OCI-LY7 (cell line): ENCODE measurements around the gene HSPB6. TPM values are rescaled to one million over a fixed set of nuclear protein-coding genes. Genes with fewer than 3 reads are reported as not detected.
A peak's percentile ranks its signal among the peaks of the same experiment; 100 is the strongest.

ENCODE experiments used
- BruUV-seq: library from RNA; stranded (reverse); fragments of 400-500 nt; replicated peaks from 2 replicates; lab custom pipeline; 2021; lab: Mats Ljungman, UMichigan
- CTCF ChIA-PET: fragments of 300-600 bp; sonication (Branson Sonifier 250); formaldehyde crosslinking; loops from one replicate; lab custom pipeline; 2022; ENCODE audit warnings: antibody characterized with exemption; ENCODE audit not compliant: unreplicated experiment; lab: Charles Lee
- POLR2A ChIA-PET: fragments of 300-600 bp; sonication (Branson Sonifier 250); formaldehyde crosslinking; loops from one replicate; lab custom pipeline; 2022; ENCODE audit warnings: antibody characterized with exemption; lab: Charles Lee
- DNase-seq: peaks from one replicate; pipeline ENCODE4 v3.0.0-alpha.2; 2015; ENCODE audit warnings: low spot score
- H2AFZ ChIP-seq: fragments of 200-600 bp; sonication (generic), shearing (Covaris generic); 2 replicates; pipeline ENCODE4 v1.6.1; 2014; ENCODE audit warnings: mild to moderate bottlenecking, antibody characterized with exemption, low read length, moderate library complexity
- H3K27ac ChIP-seq: fragments of 200-600 bp; sonication (generic); 2 replicates; pipeline ENCODE4 v1.5.1; 2014; ENCODE audit warnings: mixed run types, low read depth, mild to moderate bottlenecking, moderate library complexity, low read length, inconsistent platforms; ENCODE audit not compliant: poor library complexity, severe bottlenecking
- H3K36me3 ChIP-seq: fragments of 200-600 bp; sonication (generic); 2 replicates; pipeline ENCODE4 v1.6.1; 2014; ENCODE audit warnings: mild to moderate bottlenecking, antibody characterized with exemption, low read length, moderate library complexity, mixed read lengths; ENCODE audit not compliant: insufficient read depth
- H3K4me1 ChIP-seq: fragments of 200-600 bp; sonication (generic); 2 replicates; pipeline ENCODE4 v1.5.1; 2014; ENCODE audit warnings: mild to moderate bottlenecking, low read length; ENCODE audit not compliant: insufficient read depth, poor library complexity, severe bottlenecking
- H3K4me2 ChIP-seq: fragments of 200-600 bp; sonication (generic); 2 replicates; pipeline ENCODE4 v1.6.1; 2014; ENCODE audit warnings: mild to moderate bottlenecking, low read length
- H3K4me3 ChIP-seq: fragments of 200-600 bp; sonication (generic); 2 replicates; pipeline ENCODE4 v1.5.1; 2014; ENCODE audit warnings: mild to moderate bottlenecking, low read depth, low read length; ENCODE audit not compliant: poor library complexity, severe bottlenecking
- H3K79me2 ChIP-seq: fragments of 200-600 bp; sonication (generic); 2 replicates; pipeline ENCODE4 v1.6.1; 2016; ENCODE audit warnings: low read depth, mild to moderate bottlenecking, low read length, moderate library complexity, mixed read lengths; ENCODE audit not compliant: insufficient read depth
- H3K9me2 ChIP-seq: fragments of 200-600 bp; sonication (generic); 2 replicates; pipeline ENCODE4 v1.6.1; 2016; ENCODE audit warnings: mild to moderate bottlenecking, low read length, mixed read lengths; ENCODE audit not compliant: insufficient read depth
- H3K9me3 ChIP-seq: fragments of 200-600 bp; sonication (generic); 2 replicates; pipeline ENCODE4 v1.6.1; 2014; ENCODE audit warnings: mild to moderate bottlenecking, mixed run types, low read length, mixed read lengths
- H4K20me1 ChIP-seq: fragments of 200-600 bp; sonication (generic); 2 replicates; pipeline ENCODE4 v1.6.1; 2014; ENCODE audit warnings: mild to moderate bottlenecking, antibody characterized with exemption, low read length, moderate library complexity, mixed read lengths; ENCODE audit not compliant: insufficient read depth
- CTCF ChIP-seq: fragments of 200-600 bp; sonication (generic); conservative IDR thresholded peaks from 2 replicates; pipeline ENCODE4 v1.5.1; 2014; ENCODE audit warnings: mild to moderate bottlenecking, antibody characterized with exemption, low read length, moderate library complexity, mixed read lengths
- EZH2phosphoT487 ChIP-seq: fragments of 200-600 bp; sonication (generic); IDR thresholded peaks from 2 replicates; pipeline ENCODE4 v1.6.1; 2018; ENCODE audit warnings: low read depth, borderline replicate concordance, mild to moderate bottlenecking, mixed run types, antibody characterized with exemption, low read length, moderate library complexity, mixed read lengths
- intact Hi-C: fragments of 100-400 bp; cut with micrococcal nuclease; formaldehyde crosslinking; loops from one replicate; pipeline ENCODE4 v1.10.0; 2022; ENCODE audit not compliant: unreplicated experiment
- total RNA-seq, 2 experiments: library from RNA; depleted of rRNA in 1 of 2; stranded (reverse); fragments of >200 nt in 1 of 2; shearing (Covaris generic) in 1 of 2; gene quantifications; 2 replicates each; pipeline ENCODE4 v1.2.3, GENCODE V29; 2014 to 2022

The HSPB6 gene
- total RNA-seq, 2 experiments from 2014 or later: 1.7 TPM; not detected in 1

GRCh38 chr19:35738021-35738886, 18.6 kb downstream of the HSPB6 start:
- Histone ChIP-seq H3K4me1 (peaks cover 41% of the 10 kb centered on the region), H3K9me2 (no peaks in the 10 kb centered on the region), H2AFZ (no peak overlapping the region), H3K4me2 (no peak overlapping the region), H3K4me3 (no peak overlapping the region), H4K20me1 (no peaks in the 10 kb centered on the region), H3K79me2 (no peaks in the 10 kb centered on the region), H3K9me3 (no peaks in the 10 kb centered on the region), H3K36me3 (peaks cover 64% of the 10 kb centered on the region), H3K27ac (no peak overlapping the region)
- ChIA-PET POLR2A (no interaction called here), CTCF (no interaction called here)
- intact Hi-C loops: no loop called here
- BruUV-seq: TSS peak; percentile 94
- no peak for DNase-seq
- TF ChIP-seq EZH2phosphoT487 (no peak), CTCF (no peak)

GRCh38 chr19:35736913-35737886, 19.6 kb downstream of the HSPB6 start:
- Histone ChIP-seq H3K27ac (peak overlapping the region; percentile 25), H3K36me3 (peaks cover 75% of the 10 kb centered on the region), H3K4me1 (peaks cover 31% of the 10 kb centered on the region), H4K20me1 (no peaks in the 10 kb centered on the region), H3K4me3 (no peak overlapping the region), H3K9me3 (no peaks in the 10 kb centered on the region), H2AFZ (no peak overlapping the region), H3K79me2 (no peaks in the 10 kb centered on the region), H3K4me2 (no peak overlapping the region), H3K9me2 (no peaks in the 10 kb centered on the region)
- ChIA-PET CTCF (no interaction called here), POLR2A (no interaction called here)
- DNase-seq: peak; percentile 56
- BruUV-seq: no TSS peak
- intact Hi-C loops: loop anchor here (1.0 kb wide), 1 partner anchor 19 kb away; the partner anchor contains the start of gene KMT2B
- TF ChIP-seq EZH2phosphoT487 (no peak), CTCF (peak; percentile 63)
